IMR-90 (cell line): ENCODE data around the gene ADARB2. TPM values are rescaled to one million over a fixed set of nuclear protein-coding genes. Genes with fewer than 3 reads are reported as not detected.

Experiments
- ATAC-seq: fragments of 200-7000 bp; cut with Tn5 transposase; 2 replicates; pipeline ENCODE4 v1.9.1; 2020; ENCODE audit warnings: low read depth, mild to moderate bottlenecking, moderate library complexity
- BruUV-seq: library from RNA; stranded (reverse); fragments of 400-500 nt; replicated peaks from 2 replicates; lab custom pipeline; 2021; lab: Mats Ljungman, UMichigan
- CTCF ChIA-PET: fragments of 300-600 bp; formaldehyde crosslinking; extraction: SDS; loops from one replicate; lab custom pipeline; 2021; ENCODE audit warnings: antibody characterized with exemption; lab: Yijun Ruan, JAX
- POLR2A ChIA-PET: fragments of 300-600 bp; sonication (Branson Sonifier 250); formaldehyde crosslinking; loops from one replicate; lab custom pipeline; 2022; ENCODE audit warnings: antibody characterized with exemption; ENCODE audit not compliant: unreplicated experiment; lab: Charles Lee
- DNase-seq: peaks from one replicate; pipeline ENCODE4 v3.0.0; 2013
- H2AFZ ChIP-seq: replicated peaks from 2 replicates; pipeline ENCODE3; 2013; ENCODE audit warnings: low read length, mild to moderate bottlenecking; ENCODE audit not compliant: poor library complexity
- H2AK5ac ChIP-seq: 2 replicates; pipeline ENCODE4 v1.6.1; 2013; ENCODE audit warnings: low read depth, low read length, inconsistent platforms
- H2AK9ac ChIP-seq: replicated peaks from 2 replicates; pipeline ENCODE3; 2013; ENCODE audit warnings: mild to moderate bottlenecking, low read depth, low read length, moderate library complexity; ENCODE audit not compliant: poor library complexity
- H2BK120ac ChIP-seq: 2 replicates; pipeline ENCODE4 v1.6.1; 2013; ENCODE audit warnings: low read depth, low read length, inconsistent platforms
- H2BK15ac ChIP-seq: 3 replicates; pipeline ENCODE4 v1.6.1; 2013; ENCODE audit warnings: low read depth, low read length, inconsistent platforms
- H2BK20ac ChIP-seq: 2 replicates; pipeline ENCODE4 v1.6.1; 2013; ENCODE audit warnings: low read depth, mild to moderate bottlenecking, inconsistent platforms, low read length, moderate library complexity
- H2BK5ac ChIP-seq: 2 replicates; pipeline ENCODE4 v1.6.1; 2013; ENCODE audit warnings: mild to moderate bottlenecking, low read depth, low read length, inconsistent platforms; ENCODE audit not compliant: poor library complexity, severe bottlenecking
- H3K14ac ChIP-seq: replicated peaks from 2 replicates; pipeline ENCODE4 v1.6.1; 2013; ENCODE audit warnings: low read depth, low read length, inconsistent platforms
- H3K18ac ChIP-seq: 2 replicates; pipeline ENCODE4 v1.6.1; 2013; ENCODE audit warnings: low read depth, low read length, control low read depth
- H3K23ac ChIP-seq: 2 replicates; pipeline ENCODE4 v1.6.1; 2013; ENCODE audit warnings: low read depth, low read length, inconsistent platforms
- H3K27ac ChIP-seq: 2 replicates; pipeline ENCODE4 v1.5.1; 2013; ENCODE audit warnings: mild to moderate bottlenecking, control low read depth, low read length; ENCODE audit not compliant: insufficient read depth
- H3K27me3 ChIP-seq: 2 replicates; pipeline ENCODE4 v1.6.1; 2013; ENCODE audit warnings: low read length; ENCODE audit not compliant: control insufficient read depth, insufficient read depth
- H3K36me3 ChIP-seq: 2 replicates; pipeline ENCODE4 v1.6.1; 2013; ENCODE audit warnings: low read length, mixed read lengths; ENCODE audit not compliant: control insufficient read depth, insufficient read depth
- H3K4ac ChIP-seq: 2 replicates; pipeline ENCODE4 v1.6.1; 2013; ENCODE audit warnings: low read depth, low read length, inconsistent platforms
- H3K4me1 ChIP-seq: 2 replicates; pipeline ENCODE4 v1.6.1; 2013; ENCODE audit warnings: low read length, mixed read lengths; ENCODE audit not compliant: control insufficient read depth, insufficient read depth
- H3K4me2 ChIP-seq: 2 replicates; pipeline ENCODE4 v1.6.1; 2013; ENCODE audit warnings: low read depth, mild to moderate bottlenecking, control low read depth, low read length, moderate library complexity
- H3K4me3 ChIP-seq: 2 replicates; pipeline ENCODE4 v1.5.1; 2013; ENCODE audit warnings: low read depth, mild to moderate bottlenecking, control low read depth, low read length, moderate library complexity; ENCODE audit not compliant: insufficient read depth
- H3K56ac ChIP-seq: 2 replicates; pipeline ENCODE4 v1.6.1; 2013; ENCODE audit warnings: low read length, inconsistent platforms; ENCODE audit not compliant: insufficient read depth; ENCODE audit errors: extremely low read depth
- H3K79me1 ChIP-seq, 2 experiments: 2 replicates each; pipeline ENCODE4 v1.6.1; 2013; ENCODE audit warnings: low read length in 2 of 2, inconsistent platforms in 1 of 2, low read depth in 1 of 2
- H3K9ac ChIP-seq: 2 replicates; pipeline ENCODE4 v1.6.1; 2013; ENCODE audit warnings: low read depth, low read length, control low read depth
- H3K9me1 ChIP-seq: 2 replicates; pipeline ENCODE4 v1.6.1; 2013; ENCODE audit warnings: low read length, inconsistent platforms; ENCODE audit not compliant: insufficient read depth
- H3K9me3 ChIP-seq: 2 replicates; pipeline ENCODE4 v1.6.1; 2013; ENCODE audit warnings: low read length; ENCODE audit not compliant: control insufficient read depth, insufficient read depth
- H4K20me1 ChIP-seq: 2 replicates; pipeline ENCODE4 v1.6.1; 2013; ENCODE audit warnings: low read length, inconsistent platforms; ENCODE audit not compliant: insufficient read depth
- H4K5ac ChIP-seq: 2 replicates; pipeline ENCODE4 v1.6.1; 2013; ENCODE audit warnings: mild to moderate bottlenecking, low read depth, low read length, control low read depth
- H4K8ac ChIP-seq, 2 experiments: 2 replicates each; pipeline ENCODE4 v1.6.1; 2013; ENCODE audit warnings: low read depth in 2 of 2, low read length in 2 of 2, control low read depth in 1 of 2, inconsistent platforms in 1 of 2
- H4K91ac ChIP-seq: 2 replicates; pipeline ENCODE4 v1.6.1; 2013; ENCODE audit warnings: low read depth, low read length, inconsistent platforms; ENCODE audit not compliant: insufficient read depth
- CHD1 ChIP-seq: IDR thresholded peaks from 2 replicates; pipeline ENCODE4 v1.6.1; 2012; ENCODE audit warnings: low read depth, low read length, improper control_type of control experiment
- POLR2A ChIP-seq: IDR thresholded peaks from 2 replicates; pipeline ENCODE4 v1.6.1; 2012; ENCODE audit warnings: mild to moderate bottlenecking, low read depth, low read length
- WGBS, 2 experiments: methylation state at CpG; one replicate each; pipeline versions ENCODE4 v1.1.5 to v1.1.7; 2013; ENCODE audit warnings: missing lambda C conversion rate in 2 of 2; ENCODE audit not compliant: insufficient read length in 1 of 2; ENCODE audit errors: extremely low coverage in 2 of 2; 5-methylcytosine and 5-hydroxymethylcytosine counted together
- dilution Hi-C: fragments of 300-500 bp; cut with HindIII; formaldehyde crosslinking; loops from one replicate; pipeline ENCODE4 v1.14.3; 2018; ENCODE audit warnings: low sequenced_read_pairs; ENCODE audit not compliant: unreplicated experiment
- in situ Hi-C: fragments of 300-500 bp; cut with MboI; formaldehyde crosslinking; loops from 3 replicates; pipeline ENCODE4 v1.14.3; 2019; ENCODE audit warnings: low sequenced_read_pairs, inconsistent platforms, mixed read lengths
- intact Hi-C: fragments of 100-400 bp; cut with micrococcal nuclease; formaldehyde crosslinking; loops from 2 replicates; pipeline ENCODE4 v1.10.0; 2022
- polyA plus RNA-seq, 3 experiments: library from polyadenylated mRNA; depleted of rRNA; stranded (reverse); fragments of >200 nt; gene quantifications; 2 replicates each; pipeline ENCODE4 v1.2.3, GENCODE V29; 2012; ENCODE audit warnings: low replicate concordance in 1 of 3
- total RNA-seq: library from RNA; depleted of rRNA; stranded (reverse); fragments of >200 nt; gene quantifications from 2 replicates; pipeline ENCODE4 v1.2.3, GENCODE V29; 2012

ADARB2 gene
- total and polyA plus RNA-seq, 2 of the 4 experiments (the other 2 are of a cell fraction): not detected

- H3K4me1 ChIP-seq: no peaks in the 10 kb centered on the region
- no peak for DNase-seq
- in situ Hi-C loops: no loop called here
- no CpG with 5 or more reads among the region's 5 CpGs for WGBS, 2 experiments
- H3K9me3 ChIP-seq: peaks cover 38% of the 10 kb centered on the region
- no peak overlapping the region for H3K9ac ChIP-seq
- no peak overlapping the region for H2AK5ac ChIP-seq
- no peak overlapping the region for H2BK15ac ChIP-seq
- H3K27ac ChIP-seq: no peak overlapping the region
- no peak for ATAC-seq
- CTCF ChIA-PET: no interaction called here
- POLR2A ChIA-PET: no interaction called here
- no peaks in the 10 kb centered on the region for H4K20me1 ChIP-seq
- H3K23ac ChIP-seq: no peak overlapping the region
- H3K4me3 ChIP-seq: no peak overlapping the region
- no peaks in the 10 kb centered on the region for H3K79me1 ChIP-seq
- H3K9me1 ChIP-seq: no peaks in the 10 kb centered on the region
- TF ChIP-seq POLR2A: no peak
- TF ChIP-seq CHD1: no peak
- no peak overlapping the region for H3K18ac ChIP-seq
- no peak overlapping the region for H3K4me2 ChIP-seq
- no peak overlapping the region for H4K91ac ChIP-seq
- no peak overlapping the region for H3K14ac ChIP-seq
- H4K5ac ChIP-seq: no peak overlapping the region
- H2BK120ac ChIP-seq: no peak overlapping the region
- H3K4ac ChIP-seq: no peak overlapping the region
- no peak overlapping the region for H3K56ac ChIP-seq
- no peak overlapping the region for H4K8ac ChIP-seq
- no TSS peak for BruUV-seq
- dilution Hi-C loops: no loop called here
- no peaks in the 10 kb centered on the region for H3K27me3 ChIP-seq
- no peak overlapping the region for H2AFZ ChIP-seq
- H3K36me3 ChIP-seq: no peaks in the 10 kb centered on the region
- H2BK5ac ChIP-seq: no peak overlapping the region
- no peak overlapping the region for H2AK9ac ChIP-seq
- intact Hi-C loops: no loop called here
- no peak overlapping the region for H2BK20ac ChIP-seq
Measured at GRCh38 chr10:1381339-1381738, 356.0 kb downstream of the ADARB2 start.
